GM21447 (cell line): ENCODE data around the gene ZNF292.
"Not testable (repeated sequence)": the region's sequence is repeated elsewhere in the genome, so short reads cannot be mapped to it uniquely, and the experiment has no call there.

Experiments used
- ATAC-seq: cut with Tn5 transposase; IDR thresholded peaks from one replicate; pipeline ENCODE4 v1.9.1; 2021; ENCODE audit not compliant: unreplicated experiment

The ZNF292 gene

GRCh38 chr6:87274660-87275274 lies 119.4 kb downstream of the ZNF292 start:
- no peak for ATAC-seq

GRCh38 chr6:87276624-87277023 lies 121.3 kb downstream of the ZNF292 start:
- ATAC-seq = no peak

- no peak for ATAC-seq
Measured at GRCh38 chr6:87277123-87277522, 121.8 kb downstream of the ZNF292 start.

GRCh38 chr6:87279196-87279595 lies 123.8 kb downstream of the ZNF292 start:
- no peak for ATAC-seq

- ATAC-seq = no peak
Measured at GRCh38 chr6:87281426-87281825, 126.1 kb downstream of the ZNF292 start.

- ATAC-seq = no peak
Measured at GRCh38 chr6:87282743-87283142, 127.4 kb downstream of the ZNF292 start.

GRCh38 chr6:87283461-87283860 lies 128.1 kb downstream of the ZNF292 start:
- ATAC-seq = no peak

- no peak for ATAC-seq
Measured at GRCh38 chr6:87287251-87287650, 131.9 kb downstream of the ZNF292 start.

GRCh38 chr6:87289571-87289970 lies 134.2 kb downstream of the ZNF292 start:
- ATAC-seq = no peak

- ATAC-seq = no peak
Measured at GRCh38 chr6:87291883-87292282, 136.5 kb downstream of the ZNF292 start.

GRCh38 chr6:87293526-87293925 lies 138.2 kb downstream of the ZNF292 start:
- no peak for ATAC-seq

GRCh38 chr6:87297119-87297518 lies 141.8 kb downstream of the ZNF292 start:
- no peak for ATAC-seq

- ATAC-seq = not testable (repeated sequence)
Measured at GRCh38 chr6:87301277-87301676, 145.9 kb downstream of the ZNF292 start.

- no peak for ATAC-seq
Measured at GRCh38 chr6:87308970-87309369, 153.6 kb downstream of the ZNF292 start.

- no peak for ATAC-seq
Measured at GRCh38 chr6:87312860-87313259, 157.5 kb downstream of the ZNF292 start.
